NCI-H2081 (cell line): ENCODE results near the gene ZNF718.
"Not testable (repeated sequence)": the region's sequence is repeated elsewhere in the genome, so short reads cannot be mapped to it uniquely, and the experiment has no call there.

ENCODE experiments used
- DNase-seq, 2 experiments: peaks; one replicate each; lab custom pipeline; 2025; lab: John Stamatoyannopoulos, UW

Gene ZNF718

DNA sequence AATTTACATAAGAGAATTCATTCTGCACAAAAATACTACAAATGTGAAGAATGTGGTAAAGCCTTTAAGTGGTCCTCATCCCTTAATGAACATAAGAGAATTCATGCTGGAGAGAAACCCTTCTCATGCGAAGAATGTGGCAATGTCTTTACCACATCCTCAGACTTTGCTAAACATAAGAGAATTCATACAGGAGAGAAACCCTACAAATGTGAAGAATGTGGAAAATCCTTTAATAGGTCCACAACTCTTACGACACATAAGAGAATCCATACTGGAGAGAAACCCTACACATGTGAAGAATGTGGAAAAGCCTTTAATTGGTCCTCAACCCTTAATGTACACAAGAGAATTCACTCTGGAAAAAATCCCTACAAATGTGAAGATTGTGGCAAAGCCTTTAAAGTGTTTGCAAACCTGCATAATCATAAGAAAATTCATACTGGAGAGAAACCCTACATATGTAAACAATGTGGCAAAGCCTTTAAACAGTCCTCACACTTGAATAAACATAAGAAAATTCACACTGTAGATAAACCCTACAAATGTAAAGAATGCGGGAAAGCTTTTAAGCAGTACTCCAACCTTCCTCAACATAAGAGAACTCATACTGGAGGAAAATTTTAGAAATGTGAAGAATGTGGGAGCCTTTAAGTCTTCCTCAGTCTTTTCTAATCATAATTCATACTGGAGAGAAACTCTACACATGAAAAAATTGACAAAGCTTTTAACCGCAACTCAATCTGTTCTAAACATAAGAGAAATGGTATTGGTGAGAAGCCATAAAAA lies 37.4 kb downstream of the ZNF718 start:
- DNase-seq, result no peak

DNA sequence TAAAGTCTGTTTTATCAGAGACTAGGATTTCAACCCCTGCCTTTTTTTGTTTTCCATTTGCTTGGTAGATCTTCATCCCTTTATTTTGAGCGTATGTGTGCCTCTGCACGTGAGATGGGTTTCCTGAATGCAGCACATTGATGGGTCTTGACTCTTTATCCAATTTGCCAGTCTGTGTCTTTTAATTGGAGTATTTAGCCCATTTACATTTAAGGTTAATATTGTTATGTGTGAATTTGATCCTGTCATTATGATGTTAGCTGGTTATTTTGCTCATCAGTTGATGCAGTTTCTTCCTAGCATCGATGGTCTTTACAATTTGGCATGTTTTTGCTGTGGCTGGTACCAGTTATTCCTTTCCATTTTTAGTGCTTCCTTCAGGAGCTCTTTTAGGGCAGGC lies 45.3 kb downstream of the ZNF718 start:
- not testable (repeated sequence) for DNase-seq

GRCh38 chr4:171318-171717 lies 47.0 kb downstream of the ZNF718 start:
- not testable (repeated sequence) for DNase-seq

- DNase-seq, result no peak
These were observed 49.5 kb downstream of the ZNF718 start for GRCh38 chr4:173666-174314.

DNA sequence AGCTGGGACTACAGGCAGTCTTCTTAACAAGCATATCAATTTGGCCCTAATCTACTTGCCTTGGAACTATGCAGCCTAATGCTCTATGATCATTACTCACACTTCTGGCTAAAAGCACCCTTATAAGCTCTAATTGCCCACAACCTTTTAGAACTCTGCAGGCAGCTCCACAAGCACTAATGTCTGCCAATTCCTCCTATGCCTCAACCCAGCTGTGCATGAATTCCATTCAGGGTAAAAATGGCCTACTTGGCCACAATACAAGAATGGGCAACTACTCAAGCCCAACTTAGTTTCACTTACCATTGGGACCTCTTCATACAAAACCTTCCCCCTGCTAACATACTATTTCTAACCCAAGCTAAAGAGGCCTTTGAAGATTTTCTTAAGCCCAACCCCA lies 51.7 kb downstream of the ZNF718 start:
- DNase-seq, result peak in 1 of 2 experiments; percentile 14

DNA sequence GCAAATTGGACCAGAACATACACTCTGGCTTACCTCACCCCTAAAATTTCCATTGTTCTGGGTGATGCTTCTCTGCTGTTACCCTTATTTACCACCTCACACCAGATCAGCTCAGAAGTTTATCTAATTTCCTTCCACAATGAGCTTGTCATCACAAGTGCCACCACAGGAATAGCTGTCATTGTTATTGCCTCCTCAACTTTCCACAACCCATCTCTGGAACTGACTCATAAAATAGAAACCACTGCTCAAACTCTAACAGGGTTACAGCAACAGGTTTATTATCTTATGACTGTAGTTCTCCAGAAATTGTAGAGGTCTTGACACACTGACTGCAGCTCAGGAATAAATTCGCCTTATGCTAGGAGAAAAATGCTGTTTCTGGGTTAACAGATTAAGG lies 52.7 kb downstream of the ZNF718 start:
- DNase-seq, result no peak

DNA sequence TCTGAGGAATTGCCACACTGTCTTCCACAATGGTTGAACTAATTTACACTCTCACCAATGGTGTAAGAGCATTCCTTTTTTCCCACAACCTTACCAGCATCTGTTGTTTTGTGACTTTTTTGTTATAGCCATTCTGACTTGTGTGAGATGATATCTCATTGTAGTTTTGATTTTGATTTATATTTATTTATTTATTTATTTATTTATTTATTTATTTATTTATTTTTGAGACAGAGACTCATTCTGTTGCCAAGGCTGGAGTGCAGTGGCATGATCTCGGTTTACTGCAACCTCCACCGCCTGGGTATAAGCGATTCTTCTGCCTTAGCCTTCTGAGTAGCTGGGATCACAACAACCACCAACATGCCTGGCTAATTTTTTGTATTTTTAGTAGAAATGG lies 57.9 kb downstream of the ZNF718 start:
- not testable (repeated sequence) for DNase-seq

DNA sequence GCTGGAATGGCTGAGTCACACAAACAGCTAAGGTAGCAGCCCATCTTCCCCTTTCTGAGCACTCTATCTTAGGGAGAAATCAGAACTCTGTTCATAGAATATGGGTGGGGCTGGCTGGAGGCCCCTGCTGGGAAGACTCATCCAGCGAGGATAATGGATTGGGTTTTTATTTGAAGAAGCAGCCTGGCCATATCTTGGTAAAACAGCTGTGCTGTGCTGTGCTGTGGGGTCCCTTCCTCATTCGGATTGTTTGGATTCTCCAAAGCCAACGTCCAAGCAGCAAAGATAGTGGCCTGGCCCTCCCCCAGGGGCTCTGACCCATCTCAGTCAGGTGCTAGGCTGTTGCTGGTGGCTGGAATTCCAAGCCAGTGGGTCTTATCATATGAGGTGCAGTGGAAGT lies 63.8 kb downstream of the ZNF718 start:
- DNase-seq, result no peak

DNA sequence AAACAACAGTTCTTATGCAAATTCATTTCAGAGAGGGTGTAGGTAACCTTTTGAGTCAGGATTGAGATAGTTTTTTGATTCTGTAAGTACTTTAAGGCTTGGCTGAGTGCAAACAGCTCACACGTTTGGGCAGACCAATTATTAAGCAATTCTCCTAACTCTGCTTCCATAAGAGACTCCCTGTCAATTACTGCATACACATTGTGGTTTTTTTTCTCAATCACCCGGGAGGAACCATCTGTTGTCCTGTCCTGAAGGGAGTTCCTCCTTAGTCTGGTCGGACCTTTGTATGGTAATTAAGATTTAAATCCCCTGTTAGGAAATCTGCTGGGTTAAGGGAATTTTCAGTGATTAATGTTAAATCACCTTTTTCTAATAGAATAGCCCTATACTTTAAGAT lies 70.9 kb downstream of the ZNF718 start:
- DNase-seq, result not testable (repeated sequence)

GRCh38 chr4:200936-201335 lies 76.6 kb downstream of the ZNF718 start:
- DNase-seq, result no peak

GRCh38 chr4:202822-203221 lies 78.5 kb downstream of the ZNF718 start:
- DNase-seq, result not testable (repeated sequence)

DNA sequence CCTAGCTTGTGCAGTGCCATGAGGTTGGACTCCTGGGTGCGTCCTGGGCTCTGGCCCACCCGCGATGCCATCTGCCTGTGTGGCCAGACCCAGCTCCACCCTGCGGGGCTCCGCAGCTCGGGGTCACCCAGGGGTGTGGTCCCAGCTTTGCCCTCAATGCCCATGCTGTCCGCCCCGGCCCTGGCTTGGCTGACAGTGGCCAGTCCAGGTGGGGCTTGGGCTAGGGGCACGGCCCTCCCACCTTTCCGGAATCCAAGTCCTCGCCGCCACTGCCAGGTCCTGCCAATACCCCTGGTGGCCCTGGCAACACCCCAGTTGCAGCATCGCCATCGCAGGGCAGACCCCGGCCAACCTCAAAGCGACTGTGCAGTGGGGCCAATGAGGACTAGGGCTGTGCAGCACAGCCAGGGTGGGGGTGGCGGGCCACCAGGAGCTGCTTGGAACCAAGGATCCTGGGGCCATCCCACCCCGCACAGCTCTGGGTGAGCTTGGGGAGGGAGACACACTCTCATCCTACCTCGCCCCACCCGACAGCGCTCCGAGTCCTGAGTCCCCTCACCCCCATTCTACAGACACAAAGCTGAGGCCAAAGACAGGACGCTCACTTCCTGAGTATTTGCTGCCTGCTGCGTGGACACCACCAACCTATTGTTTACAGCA lies 80.9 kb downstream of the ZNF718 start:
- no peak for DNase-seq

GRCh38 chr4:206054-206453 lies 81.8 kb downstream of the ZNF718 start:
- no peak for DNase-seq

DNA sequence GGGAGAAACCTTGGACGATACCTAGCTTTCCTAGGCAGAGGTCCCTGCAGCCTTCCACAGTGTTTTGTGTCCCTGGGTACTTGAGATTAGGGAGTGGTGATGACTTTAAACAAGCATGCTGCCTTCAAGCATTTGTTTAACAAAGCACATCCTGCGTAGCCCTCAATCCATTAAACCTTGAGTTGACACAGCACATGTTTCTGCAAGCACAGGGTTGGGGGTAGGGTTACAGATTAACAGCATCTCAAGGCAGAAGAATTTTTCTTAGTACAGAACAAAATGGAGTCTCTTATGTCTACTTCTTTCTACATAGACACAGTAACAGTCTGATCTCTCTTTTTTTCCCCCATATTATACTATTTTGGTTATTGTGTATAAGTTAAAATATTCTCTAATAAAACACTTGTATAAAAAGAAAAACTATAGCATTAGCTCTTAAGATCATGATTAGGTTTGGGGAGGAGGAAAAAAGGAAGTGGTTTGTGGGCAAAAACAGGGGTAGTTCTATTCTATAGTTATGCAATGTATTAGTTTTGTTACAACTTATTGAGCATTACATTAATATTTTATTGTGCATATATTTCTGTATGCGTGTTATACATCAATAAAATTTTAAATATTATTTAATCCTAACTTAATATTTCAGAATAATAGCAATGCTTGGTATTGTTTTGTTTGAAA lies 84.3 kb downstream of the ZNF718 start:
- not testable (repeated sequence) for DNase-seq

DNA sequence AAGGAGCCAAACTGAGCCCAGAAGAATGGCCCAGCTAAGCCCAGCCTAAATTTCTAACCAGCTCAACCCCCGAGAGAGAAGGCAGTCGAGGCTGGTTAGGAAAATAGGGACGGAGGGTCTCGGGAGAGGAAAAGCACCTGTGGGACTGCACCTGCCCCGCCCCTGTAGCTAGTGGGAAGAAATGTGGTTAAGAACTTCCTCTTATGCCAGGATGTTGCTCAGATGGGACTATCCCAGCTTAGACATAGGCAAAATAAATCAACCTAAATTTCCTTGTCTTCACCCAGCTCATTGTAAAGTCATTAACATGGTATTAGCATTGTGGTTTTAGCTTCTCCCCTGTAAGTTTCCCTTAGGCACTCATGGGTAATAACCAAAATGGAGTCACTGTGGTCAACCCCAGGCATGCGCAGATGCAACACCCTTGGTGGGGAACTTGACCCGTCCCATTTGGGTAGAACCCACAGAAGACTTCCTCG lies 86.8 kb downstream of the ZNF718 start:
- DNase-seq, result no peak

DNA sequence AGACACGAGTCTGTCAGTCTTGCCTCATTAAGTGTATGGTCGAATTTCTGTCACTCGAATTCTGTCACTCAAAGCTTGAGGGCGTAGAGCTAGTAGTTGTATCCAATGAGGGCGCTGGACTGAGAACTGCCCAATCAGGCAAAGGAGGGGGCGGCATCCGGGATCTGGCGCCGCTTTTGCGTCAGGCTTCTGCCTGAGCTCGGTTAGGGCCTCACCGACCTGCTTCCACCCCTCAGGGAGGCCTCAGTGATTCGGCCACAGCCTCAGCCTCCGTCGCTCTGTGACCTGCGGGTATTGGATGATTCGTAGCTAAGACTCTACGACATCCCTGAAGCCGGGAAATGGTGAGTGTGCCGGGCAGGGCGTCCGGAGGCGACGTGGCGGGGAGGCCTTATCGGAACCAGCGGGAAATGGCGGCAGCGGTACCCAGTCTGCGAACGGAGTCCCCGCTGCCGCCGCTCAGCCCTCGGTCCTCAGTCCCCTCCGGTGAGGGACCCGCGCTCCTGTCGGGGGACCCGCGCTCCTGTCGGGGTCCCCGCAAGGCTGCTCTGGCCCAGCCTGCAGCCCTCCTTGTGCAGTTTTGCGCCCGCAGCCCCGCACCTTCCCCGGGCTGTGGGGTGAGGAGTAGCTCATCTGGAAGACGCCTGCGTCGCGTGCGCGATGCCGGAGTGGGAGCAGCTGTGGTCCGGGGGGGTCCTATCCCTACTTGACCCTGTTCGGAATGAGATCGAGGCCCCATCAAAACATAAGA lies 88.3 kb downstream of the ZNF718 start:
- DNase-seq, result no peak

- DNase-seq, result not testable (repeated sequence)
These were observed 88.9 kb downstream of the ZNF718 start for GRCh38 chr4:213189-213535.
